Activated CD4-positive, alpha-beta T cell treated with anti-CD3 and anti-CD28 coated beads, Interleukin-2, Interleukin-4, amounts not matched to agents 100 ng/mL and 50 ng/mL, durations not matched to agents 16 hours and 8 hours (primary cell): Measurements from ENCODE around the gene HPX.
"Not testable (repeated sequence)": the region's sequence is repeated elsewhere in the genome, so short reads cannot be mapped to it uniquely, and the experiment has no call there.

Source experiments
- DNase-seq: peaks from one replicate; pipeline ENCODE4 v3.0.0-alpha.2; 2020; ENCODE audit warnings: low spot score

The HPX gene

GRCh38 chr11:6414874-6415328 lies 25.9 kb downstream of the HPX start:
- peak; percentile 38 for DNase-seq

- DNase-seq: peak; percentile 31
Observed at GRCh38 chr11:6413791-6414201, 27.0 kb downstream of the HPX start.

DNA sequence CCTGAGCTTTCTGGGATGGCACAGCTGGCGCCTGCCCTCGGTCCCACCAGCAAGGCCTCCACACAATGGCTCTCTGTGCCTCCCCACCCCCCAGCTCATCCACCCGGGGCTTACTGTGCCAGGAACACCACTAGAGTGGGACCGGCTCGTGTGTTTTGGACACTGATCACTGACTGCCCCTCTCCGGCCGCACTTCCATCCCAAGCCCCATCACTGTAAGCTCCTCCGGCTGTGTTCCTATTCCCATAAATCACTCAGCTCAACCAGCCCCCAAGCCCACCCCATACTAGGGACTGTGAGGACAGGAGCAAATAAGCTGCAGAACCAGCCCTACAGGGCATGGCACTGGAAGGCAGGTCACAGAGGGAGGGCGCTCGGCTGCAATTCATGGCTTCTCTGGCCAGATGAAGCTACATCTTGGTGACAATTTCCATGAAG lies 29.2 kb downstream of the HPX start:
- DNase-seq: no peak

DNA sequence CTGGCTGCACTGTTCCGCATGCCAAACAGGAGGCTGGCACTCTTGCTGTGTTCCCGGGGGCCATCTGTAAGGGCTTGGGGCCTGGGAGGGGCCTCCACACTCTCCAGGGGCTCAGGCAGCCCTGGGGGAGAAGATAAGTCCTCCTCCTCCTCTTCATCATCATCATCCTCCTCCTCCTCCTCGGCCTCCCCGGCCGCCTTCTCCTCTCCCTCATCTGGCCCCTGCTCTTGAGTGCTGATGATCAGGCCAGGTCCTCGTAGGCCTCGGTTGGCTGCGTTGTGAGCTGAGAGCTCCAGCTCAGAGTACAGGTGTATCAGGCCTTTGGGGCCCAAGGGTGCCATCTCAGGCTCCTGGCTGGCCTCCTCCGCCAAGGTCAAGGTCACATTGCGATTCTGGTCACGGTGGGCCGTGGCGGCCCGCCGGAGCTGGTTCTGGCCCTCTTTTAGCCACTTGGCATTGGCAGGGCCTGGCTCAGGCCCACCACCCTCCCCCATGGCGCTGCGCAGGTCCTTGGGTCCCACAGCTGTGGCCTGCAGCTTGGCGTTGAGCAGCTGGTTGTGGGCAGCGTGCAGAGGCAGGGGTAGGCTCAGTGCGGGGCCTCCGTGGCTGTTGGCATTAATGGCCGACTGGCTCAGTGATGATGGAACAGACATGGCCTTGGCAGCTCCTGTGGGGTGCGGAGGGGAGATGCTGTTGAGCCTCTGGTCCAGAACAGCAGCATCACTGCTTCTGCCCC lies 29.9 kb downstream of the HPX start:
- DNase-seq: no peak

GRCh38 chr11:6406370-6406769 lies 34.4 kb downstream of the HPX start:
- no peak for DNase-seq

DNA sequence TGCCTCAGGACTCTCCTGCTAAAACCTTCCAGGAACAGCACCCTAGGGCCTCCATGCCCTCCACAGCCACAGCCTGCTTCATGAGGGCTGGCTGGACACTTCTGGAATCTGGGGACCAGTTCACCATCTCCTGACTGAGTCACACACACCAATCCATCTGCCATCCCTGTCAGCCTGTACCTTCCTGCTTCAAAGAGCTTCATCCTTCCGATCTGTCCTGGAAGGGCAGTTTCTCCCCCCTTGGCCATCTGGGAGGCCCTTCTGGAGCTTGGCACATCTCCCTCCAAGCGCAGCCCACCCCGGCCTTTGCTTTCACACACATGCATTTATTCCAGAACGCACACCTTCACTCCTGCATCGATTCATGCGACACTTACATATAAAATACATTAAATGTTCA lies 34.9 kb downstream of the HPX start:
- no peak for DNase-seq

- no peak for DNase-seq
Observed at GRCh38 chr11:6405052-6405667, 35.6 kb downstream of the HPX start.

GRCh38 chr11:6404342-6405051 lies 36.3 kb downstream of the HPX start:
- no peak for DNase-seq

DNA sequence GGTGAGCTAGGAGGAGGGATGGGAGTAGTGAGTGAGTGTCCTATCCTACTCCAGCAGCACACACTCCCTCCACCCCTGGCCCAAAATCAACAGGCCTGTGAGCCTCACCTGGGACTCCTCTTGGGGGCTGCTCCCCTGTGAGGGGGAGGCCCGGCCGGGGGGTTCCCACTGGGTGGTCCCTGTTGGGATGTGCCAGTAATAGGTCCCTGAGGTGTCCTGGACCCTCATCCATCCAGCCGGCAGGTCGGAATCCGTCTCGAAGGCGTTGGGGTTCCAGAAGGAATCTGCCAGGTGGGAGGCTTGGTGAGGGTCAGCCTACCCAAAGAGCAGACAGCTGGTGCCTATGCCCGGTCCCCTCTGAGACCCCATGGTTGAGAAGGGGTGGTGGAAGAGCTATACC lies 37.2 kb downstream of the HPX start:
- DNase-seq: no peak

DNA sequence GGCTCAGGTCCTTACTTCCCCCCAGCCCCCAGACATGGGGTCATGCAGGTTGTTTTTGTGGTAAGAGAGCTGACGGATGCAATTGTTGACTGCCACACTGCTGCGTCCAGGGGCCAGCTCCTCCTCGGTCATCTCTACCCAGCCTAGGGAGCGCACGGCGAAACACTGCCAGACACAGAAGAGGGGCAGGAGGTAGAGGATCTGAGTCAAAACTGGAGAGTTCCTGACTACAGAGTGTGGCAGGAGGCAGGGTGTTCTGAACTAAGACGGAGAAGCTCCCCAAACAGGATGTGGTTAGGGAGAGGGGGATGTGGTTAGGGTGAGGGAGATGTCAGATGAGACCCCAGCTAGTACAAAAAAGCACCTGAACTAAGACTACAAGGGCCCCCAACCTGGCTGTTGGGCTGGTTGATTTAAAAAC lies 38.2 kb downstream of the HPX start:
- DNase-seq: peak; percentile 93

DNA sequence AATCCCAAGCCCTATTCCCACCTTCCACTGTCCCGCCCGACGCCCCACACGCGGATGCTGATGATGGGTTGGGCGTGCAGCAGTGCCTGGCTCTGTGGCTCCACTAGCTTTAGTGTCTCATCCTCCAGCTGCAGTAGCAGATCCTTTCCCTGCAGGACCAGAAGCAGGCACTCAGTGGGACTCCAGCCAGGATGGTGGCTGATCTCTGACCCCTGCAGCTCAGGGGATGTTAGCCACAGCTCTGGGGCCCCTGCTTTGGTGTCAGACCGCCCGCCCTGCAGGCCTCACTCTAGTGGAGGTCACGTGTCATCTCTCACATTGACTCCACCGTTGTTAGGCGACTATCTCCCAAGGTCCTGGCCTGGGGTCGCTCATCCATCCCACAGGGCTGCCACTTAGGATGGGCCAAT lies 38.7 kb downstream of the HPX start:
- DNase-seq: peak; percentile 56

GRCh38 chr11:6401464-6401863 lies 39.3 kb downstream of the HPX start:
- DNase-seq: no peak

GRCh38 chr11:6400431-6401345 lies 40.1 kb downstream of the HPX start:
- DNase-seq: no peak

DNA sequence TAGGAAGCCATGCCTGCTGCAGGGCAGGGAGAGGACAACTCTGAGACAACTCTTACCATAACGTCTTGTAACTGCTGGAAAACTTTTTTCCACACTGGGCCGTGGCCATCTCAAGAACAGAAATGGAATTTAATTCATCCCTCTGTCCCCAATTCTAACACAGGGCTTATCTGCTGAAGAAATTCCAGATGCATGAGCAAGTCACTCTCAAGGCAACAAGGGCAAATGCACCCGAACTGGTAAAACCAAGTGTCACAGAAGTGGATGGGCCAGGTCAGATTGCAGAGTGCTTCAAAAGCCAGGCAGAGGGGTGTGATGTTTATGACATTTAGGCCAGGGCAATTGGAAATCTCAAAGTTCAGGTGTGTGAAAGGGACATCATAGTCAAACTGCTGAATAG lies 43.2 kb downstream of the HPX start:
- no peak for DNase-seq

GRCh38 chr11:6397156-6397555 lies 43.6 kb downstream of the HPX start:
- no peak for DNase-seq

DNA sequence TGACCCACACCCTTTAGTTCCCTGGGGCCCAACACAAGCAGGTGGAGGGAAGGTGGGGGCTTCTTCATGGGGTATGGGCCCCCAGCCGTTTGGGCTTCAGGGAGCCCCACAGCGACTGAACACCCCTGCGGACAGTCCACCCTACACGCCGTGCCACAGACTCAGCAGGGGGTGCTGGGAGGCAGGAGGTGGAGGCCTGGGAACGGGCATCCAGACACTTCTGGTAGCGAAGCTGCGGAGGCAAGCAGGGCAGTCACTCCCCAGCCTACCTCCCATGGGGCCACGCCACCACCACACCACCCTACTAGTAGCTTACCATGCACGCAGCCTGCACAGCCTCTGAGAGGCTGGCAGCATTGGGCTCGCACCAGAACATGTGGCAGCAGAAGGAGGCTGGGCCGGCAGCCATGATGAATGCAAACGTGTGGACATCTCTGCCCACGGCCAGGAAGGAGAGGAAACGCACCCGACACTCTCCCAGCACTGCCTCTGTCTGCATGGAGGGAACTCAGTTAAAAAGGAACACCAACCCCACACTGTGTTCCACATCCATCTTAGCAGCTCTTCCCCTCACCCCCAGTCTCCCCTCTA lies 45.2 kb downstream of the HPX start:
- DNase-seq: no peak

DNA sequence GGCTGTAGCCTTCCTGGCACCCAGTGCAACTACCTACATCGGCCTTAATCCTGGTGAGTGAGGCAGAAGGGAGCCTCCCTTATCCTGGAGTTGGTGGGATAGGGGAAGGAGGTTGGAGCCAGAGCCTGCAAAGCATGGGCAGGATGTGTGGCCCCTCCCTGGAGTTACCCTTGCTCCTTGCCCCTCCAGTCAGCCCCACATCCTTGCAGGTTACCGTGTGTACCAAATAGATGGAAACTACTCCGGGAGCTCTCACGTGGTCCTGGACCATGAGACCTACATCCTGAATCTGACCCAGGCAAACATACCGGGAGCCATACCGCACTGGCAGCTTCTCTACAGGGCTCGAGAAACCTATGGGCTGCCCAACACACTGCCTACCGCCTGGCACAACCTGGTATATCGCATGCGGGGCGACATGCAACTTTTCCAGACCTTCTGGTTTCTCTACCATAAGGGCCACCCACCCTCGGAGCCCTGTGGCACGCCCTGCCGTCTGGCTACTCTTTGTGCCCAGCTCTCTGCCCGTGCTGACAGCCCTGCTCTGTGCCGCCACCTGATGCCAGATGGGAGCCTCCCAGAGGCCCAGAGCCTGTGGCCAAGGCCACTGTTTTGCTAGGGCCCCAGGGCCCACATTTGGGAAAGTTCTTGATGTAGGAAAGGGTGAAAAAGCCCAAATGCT lies 46.7 kb downstream of the HPX start:
- no peak for DNase-seq

DNA sequence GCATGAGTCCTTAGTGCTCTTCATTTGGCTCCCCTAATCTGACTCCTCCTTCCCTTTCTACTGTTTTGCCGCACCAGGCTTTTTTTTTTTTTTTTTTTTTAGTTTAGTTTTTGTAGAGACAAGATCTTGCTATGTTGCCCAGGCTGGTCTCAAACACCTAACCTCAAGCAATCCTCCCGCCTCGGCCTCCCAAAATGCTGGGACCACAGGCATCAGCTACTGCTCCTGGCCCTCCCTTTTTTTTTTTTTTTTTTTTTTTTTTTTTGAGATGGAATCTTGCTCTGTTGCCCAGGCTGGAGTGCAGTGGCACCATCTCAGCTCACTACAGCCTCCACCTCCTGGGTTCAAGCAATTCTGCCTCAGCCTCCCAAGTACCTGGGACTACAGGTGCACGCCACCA lies 48.5 kb downstream of the HPX start:
- DNase-seq: not testable (repeated sequence)

GRCh38 chr11:6391537-6392134 lies 49.2 kb downstream of the HPX start:
- DNase-seq: no peak

GRCh38 chr11:6390718-6391469 lies 49.9 kb downstream of the HPX start:
- DNase-seq: no peak
